Stimulated activated CD4-positive, alpha-beta T cell treated with anti-CD3 and anti-CD28 coated beads, Interleukin-12 subunit alpha, Interleukin-12 subunit beta, amount 100 ng/mL, for 24 hours (primary cell): ENCODE results near the gene ELN.
"Not testable (repeated sequence)": the region's sequence is repeated elsewhere in the genome, so short reads cannot be mapped to it uniquely, and the experiment has no call there.

Source experiments
- DNase-seq, 2 experiments: peaks; one replicate each; pipeline ENCODE4 v3.0.0-alpha.2; 2020; ENCODE audit warnings: low read depth in 2 of 2

Gene ELN

GRCh38 chr7:74040791-74041520 lies 13.0 kb downstream of the ELN start:
- no peak for DNase-seq

DNA sequence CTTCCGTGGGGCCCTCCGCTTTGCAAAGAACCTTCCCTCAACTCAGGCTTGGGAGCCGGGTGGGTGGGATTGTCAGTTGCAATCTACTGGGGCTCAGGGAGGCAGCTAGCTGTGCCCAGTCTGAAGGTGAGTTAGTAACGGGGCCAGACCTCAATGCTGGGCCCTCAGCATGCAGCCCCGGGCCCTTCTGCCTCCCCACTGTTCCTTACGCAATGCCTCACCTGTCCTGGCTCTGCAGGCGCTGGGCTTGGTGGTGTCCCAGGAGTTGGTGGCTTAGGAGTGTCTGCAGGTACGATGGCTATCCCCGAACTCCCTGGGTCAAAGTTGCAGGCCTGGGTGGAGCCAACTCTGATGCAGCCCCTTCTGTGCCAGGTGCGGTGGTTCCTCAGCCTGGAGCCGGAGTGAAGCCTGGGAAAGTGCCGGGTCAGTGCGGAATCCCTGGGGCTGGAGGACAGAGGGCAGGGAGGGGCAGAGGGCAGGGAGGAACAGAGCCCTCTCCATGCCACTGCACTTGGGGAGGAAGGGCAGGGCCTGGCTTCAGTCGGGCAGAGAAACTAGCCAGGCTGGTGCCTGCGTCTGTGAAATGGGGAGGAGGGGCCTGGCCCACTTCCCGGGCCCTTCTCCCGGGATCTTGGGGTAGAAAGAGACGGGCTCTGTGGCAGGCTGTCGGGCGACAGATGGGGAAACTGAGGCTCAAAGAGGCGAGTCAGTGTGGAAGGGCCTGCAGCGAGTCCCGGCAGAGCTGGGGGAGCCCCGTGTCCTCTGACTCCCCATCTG lies 15.0 kb downstream of the ELN start:
- DNase-seq: no peak

- no peak for DNase-seq
Observed at GRCh38 chr7:74043523-74043951, 15.6 kb downstream of the ELN start.

DNA sequence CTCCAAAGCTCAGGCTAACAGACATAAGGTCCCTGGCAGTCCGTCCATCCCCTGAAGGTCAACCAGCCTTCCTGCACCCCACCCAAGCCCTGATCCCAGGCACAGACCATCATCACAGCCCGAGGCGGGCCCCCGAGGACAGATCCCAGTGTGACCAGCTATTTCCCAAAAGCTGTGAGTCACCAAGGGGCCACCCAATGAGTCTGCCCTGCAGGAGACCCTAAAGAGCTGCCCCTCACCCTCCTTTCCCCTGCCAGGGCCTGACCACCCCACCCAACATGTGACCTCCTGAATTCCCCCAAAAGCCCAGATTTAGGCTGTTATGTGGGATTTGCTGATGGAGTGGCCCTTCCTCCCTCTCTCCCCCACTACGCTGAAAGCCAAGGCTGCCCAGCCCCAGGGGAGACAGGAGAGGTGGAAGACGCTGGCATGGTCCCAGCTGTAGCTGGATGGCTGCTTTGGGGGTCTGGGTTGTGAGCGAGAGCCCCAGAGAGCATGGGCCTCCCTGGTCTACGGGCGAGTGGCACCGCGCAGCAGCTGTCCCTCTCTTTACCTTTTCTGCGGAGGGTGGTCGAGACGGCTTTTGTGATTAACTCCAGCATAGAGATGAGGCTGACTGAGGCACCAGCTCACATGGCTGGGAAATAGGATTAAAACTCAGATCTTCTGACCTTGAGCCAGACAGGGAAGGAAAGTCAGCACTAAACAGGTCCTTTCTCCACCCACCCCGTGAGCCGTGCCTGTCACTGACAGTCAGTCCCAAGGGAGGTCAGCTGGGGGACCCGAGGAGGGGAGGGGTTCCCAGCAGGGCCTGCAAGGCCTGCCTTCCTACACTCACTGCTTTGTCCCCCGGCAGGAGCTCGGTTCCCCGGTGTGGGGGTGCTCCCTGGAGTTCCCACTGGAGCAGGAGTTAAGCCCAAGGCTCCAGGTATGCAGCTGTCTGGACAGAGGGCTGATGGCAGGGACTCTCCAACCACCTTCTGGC lies 16.7 kb downstream of the ELN start:
- DNase-seq: no peak

DNA sequence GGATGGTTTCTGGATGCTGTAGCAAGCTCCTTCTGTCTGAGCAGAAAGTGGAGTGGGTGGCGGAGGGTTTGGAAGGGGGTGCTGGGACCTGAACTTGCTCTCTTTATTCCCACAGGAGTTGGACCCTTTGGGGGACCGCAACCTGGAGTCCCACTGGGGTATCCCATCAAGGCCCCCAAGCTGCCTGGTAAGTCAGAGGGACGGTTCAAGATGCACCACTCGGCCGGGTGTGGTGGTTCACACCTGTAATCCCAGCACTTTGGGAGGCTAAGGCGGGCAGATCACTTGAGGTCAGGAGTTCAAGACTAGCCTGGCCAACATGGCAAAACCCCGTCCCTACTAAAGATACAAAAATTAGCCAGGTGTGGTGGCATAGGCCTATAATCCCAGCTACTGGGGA lies 18.6 kb downstream of the ELN start:
- not testable (repeated sequence) for DNase-seq

DNA sequence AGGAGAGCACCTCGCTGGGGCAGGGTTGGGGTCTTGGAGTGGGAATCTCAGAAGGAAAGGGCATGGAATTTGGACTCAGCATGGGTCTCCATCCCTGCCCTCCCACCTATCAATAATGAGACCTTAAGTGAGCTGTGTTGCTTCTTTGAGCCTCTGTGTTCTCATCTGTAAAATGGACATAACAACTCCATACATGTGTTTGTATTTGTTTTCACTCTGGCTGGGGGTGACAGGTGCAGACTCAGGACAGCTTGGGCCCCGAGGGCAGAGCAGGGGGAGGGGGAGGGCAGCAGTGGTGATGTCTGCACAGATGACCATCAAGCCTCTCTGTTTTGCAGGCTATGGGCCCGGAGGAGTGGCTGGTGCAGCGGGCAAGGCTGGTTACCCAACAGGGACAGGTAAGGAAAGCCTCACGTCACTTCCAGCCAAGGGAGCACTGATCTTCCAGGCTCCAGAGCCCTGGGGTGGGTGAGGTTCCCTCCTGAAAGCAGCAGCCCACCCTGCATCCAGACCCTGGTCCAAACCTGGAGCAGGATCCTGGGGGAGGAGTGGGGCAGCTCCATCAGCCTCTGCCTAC lies 19.9 kb downstream of the ELN start:
- no peak for DNase-seq

- DNase-seq: no peak
Observed at GRCh38 chr7:74048999-74049599, 21.1 kb downstream of the ELN start.

GRCh38 chr7:74049997-74050798 lies 22.2 kb downstream of the ELN start:
- DNase-seq: no peak

DNA sequence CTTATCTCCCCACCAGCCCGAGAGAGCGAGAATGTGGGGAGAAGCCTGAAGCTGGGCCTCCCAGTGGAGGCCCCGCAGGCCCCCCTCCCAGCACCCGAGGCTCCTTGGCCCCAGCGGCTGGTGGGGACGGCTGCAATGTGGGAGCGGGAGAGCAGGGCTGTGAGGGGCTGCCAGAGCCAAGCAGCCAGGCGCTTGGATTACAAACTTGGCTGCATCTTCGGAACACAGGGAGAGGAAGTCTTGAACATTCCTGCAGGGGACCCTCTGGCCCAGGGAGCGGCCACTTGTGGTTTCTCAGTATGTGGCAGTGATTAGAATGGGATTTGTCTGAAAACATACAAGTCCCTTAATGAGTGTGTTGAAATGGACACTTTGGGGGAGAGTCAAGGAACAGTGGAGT lies 23.2 kb downstream of the ELN start:
- no peak for DNase-seq

DNA sequence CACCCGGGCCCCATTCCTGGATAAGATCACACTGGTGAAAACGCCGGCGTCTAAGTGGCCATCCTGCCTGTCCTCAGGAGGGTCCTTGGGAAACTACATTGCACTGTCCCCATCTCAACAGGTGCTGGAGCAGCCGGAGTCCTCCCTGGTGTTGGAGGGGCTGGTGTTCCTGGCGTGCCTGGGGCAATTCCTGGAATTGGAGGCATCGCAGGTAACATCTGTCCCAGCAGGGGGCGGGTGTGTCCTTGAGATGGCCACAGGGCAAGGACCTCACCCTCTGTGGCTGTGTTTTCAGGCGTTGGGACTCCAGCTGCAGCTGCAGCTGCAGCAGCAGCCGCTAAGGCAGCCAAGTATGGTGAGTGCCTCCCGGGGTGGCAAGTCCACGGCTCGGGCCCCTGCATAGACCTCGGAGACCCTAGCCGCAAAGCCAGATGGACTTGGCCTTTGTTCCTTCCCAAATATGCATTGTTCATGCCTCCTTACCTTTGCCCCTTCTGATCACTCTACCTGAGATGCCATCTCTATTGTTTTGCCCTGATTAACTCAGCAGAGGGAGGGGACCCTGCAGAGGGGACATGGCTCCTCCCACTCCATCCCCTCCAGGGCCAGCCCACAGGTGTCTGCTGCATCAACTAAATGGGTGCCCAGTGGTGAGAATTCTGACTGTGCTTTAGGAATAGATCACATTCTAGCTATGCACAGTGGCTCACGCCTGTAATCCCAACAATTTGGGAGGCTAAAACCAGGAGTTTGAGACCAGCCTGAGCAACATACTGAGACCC lies 23.8 kb downstream of the ELN start:
- no peak for DNase-seq

- no peak for DNase-seq
Observed at GRCh38 chr7:74052628-74053027, 24.7 kb downstream of the ELN start.

- DNase-seq: no peak
Observed at GRCh38 chr7:74053589-74054186, 25.7 kb downstream of the ELN start.

DNA sequence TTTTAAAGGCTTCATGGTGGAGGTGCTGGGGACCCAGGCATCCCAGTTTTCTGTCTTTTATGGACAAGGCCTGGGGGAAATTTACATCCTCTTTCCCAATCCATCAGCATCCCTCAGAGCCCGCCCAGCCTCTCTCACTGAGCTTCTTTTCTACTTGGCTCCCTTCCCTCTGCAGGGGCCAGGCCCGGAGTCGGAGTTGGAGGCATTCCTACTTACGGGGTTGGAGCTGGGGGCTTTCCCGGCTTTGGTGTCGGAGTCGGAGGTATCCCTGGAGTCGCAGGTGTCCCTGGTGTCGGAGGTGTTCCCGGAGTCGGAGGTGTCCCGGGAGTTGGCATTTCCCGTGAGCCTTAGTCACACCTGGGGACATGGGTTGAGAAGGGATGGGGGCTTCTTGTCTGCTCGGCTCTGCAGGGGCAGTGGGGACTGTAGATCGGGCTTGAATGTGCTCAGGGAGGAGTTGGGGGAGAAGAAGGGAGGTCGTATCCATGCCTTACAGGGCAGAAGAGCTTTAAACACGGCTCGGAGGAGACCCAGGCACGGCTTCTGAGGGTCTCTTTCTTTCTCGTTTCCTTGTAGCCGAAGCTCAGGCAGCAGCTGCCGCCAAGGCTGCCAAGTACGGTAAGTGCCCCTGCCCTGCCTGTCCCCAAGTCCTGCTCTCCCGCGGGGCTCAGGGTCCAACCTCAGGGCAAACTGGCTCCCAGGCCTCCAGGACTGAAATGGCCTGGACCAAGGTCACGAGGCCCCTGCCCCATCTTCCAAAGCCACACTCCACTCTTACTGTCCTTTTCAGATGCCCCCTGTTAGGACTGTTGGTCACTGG lies 28.3 kb downstream of the ELN start:
- no peak for DNase-seq

- no peak for DNase-seq
Observed at GRCh38 chr7:74057216-74057925, 29.4 kb downstream of the ELN start.

DNA sequence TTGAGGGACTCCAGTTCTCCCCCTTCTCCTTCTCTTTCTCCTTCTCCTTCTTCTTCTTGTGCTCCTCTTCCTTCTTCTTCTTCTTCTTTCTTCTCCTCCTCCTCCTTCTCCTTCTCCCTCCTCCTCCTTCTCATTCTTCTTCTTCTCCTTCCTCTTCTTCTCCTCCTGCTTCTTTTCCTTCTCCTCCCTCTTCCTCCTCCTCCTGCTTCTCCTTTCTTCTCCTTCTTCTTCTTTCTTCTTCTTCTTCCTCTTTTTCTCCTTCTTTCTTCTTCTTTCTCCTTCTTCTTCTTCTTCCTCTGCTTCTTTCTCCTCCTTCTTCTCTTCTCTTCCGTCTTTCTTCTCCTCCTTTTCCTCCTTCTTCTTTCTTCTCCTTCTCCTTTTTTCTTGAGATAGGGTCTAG lies 30.0 kb downstream of the ELN start:
- DNase-seq: no peak

- no peak for DNase-seq
Observed at GRCh38 chr7:74058486-74058885, 30.5 kb downstream of the ELN start.

- no peak for DNase-seq
Observed at GRCh38 chr7:74059037-74059436, 31.1 kb downstream of the ELN start.
